Spleen (tissue), 11 donors: Measurements from ENCODE around the gene CADM2. TPM values are rescaled to one million over a fixed set of nuclear protein-coding genes. Genes with fewer than 3 reads are reported as not detected.

Source experiments
- DNase-seq: peaks from one replicate; pipeline ENCODE4 v3.0.0-alpha.2; 2020
- H3K27ac ChIP-seq, 8 donors: fragments of 200-600 bp; sonication (generic) in 7 of 8; 1 replicate in 4 of 8; 2 replicates in 4 of 8; pipeline versions ENCODE4 v1.5.0 to v1.8.0; 2016 to 2021; ENCODE audit warnings: inconsistent platforms in 4 of 8, mild to moderate bottlenecking in 4 of 8, moderate library complexity in 1 of 8
- H3K27me3 ChIP-seq, 7 donors: fragments of 200-600 bp; sonication (generic) in 6 of 7; replicated peaks in 1 of 7; 1 replicate in 4 of 7; 2 replicates in 3 of 7; pipeline versions ENCODE4 v1.5.0 to v1.8.0; 2016 to 2021; ENCODE audit warnings: inconsistent platforms in 3 of 7, mild to moderate bottlenecking in 1 of 7
- H3K36me3 ChIP-seq, 6 donors: fragments of 200-600 bp; sonication (generic) in 5 of 6; 1 replicate in 4 of 6; 2 replicates in 2 of 6; pipeline versions ENCODE4 v1.5.0 to v1.8.0; 2016 to 2021; ENCODE audit warnings: inconsistent platforms in 2 of 6
- H3K4me1 ChIP-seq, 6 donors: fragments of 200-600 bp; sonication (generic) in 5 of 6; 1 replicate in 3 of 6; 2 replicates in 3 of 6; pipeline versions ENCODE4 v1.5.0 to v1.8.0; 2016 to 2021; ENCODE audit warnings: inconsistent platforms in 3 of 6
- H3K4me3 ChIP-seq, 8 donors: fragments of 200-600 bp; sonication (generic) in 7 of 8; 1 replicate in 4 of 8; 2 replicates in 4 of 8; pipeline versions ENCODE4 v1.5.0 to v1.8.0; 2016 to 2021; ENCODE audit warnings: inconsistent platforms in 4 of 8, mild to moderate bottlenecking in 4 of 8, moderate library complexity in 2 of 8
- H3K9me3 ChIP-seq, 8 donors: fragments of 200-600 bp; sonication (generic) in 7 of 8; 1 replicate in 4 of 8; 2 replicates in 4 of 8; pipeline versions ENCODE4 v1.5.0 to v1.8.0; 2016 to 2021; ENCODE audit warnings: inconsistent platforms in 4 of 8
- POLR2A ChIP-seq, 3 donors: fragments of 450-650 bp; IDR thresholded peaks; one replicate each; pipeline ENCODE4 v1.5.1; 2017; ENCODE audit warnings: antibody characterized with exemption in 3 of 3, mild to moderate bottlenecking in 1 of 3
- POLR2AphosphoS5 ChIP-seq, 3 donors: sonication (generic); formaldehyde crosslinking; IDR thresholded peaks; one replicate each; pipeline ENCODE4 v1.5.1; 2017; ENCODE audit warnings: antibody characterized with exemption in 3 of 3
- WGBS, 5 donors: extraction: QIAGEN DNeasy Blood & Tissue Kit in 3 of 5; methylation state at CpG; one replicate each; pipeline versions ENCODE4 v1.1.5 to v1.1.7; 2013 to 2018; 5-methylcytosine and 5-hydroxymethylcytosine counted together
- intact Hi-C: fragments of 100-400 bp; cut with DNase I; formaldehyde crosslinking; loops from one replicate; pipeline ENCODE4 v1.15.0; 2023; ENCODE audit warnings: low total_unique reads
- polyA plus RNA-seq, 3 donors: library from polyadenylated mRNA; stranded (reverse); fragments of 200-250 nt; gene quantifications; one replicate each; pipeline ENCODE4 v1.2.1, GENCODE V29; 2013
- total RNA-seq, 7 donors: library from RNA; depleted of rRNA in 3 of 7; stranded (reverse); fragments of >200 nt in 3 of 7; fragmentation: NEBNext Ultra II Directional in 4 of 7; extraction: Animal tissue kit (Norgen Biotek cat#: 25700) in 4 of 7; gene quantifications; one replicate each; pipeline versions ENCODE4 v1.1.0 to v1.2.1, GENCODE V29; 2016 to 2021
- TF ChIP-seq, protein P1 (sequence below), 11 experiments: fragments of 200-600 bp in 7 of 11; fragments of 450-650 bp in 4 of 11; sonication (generic) in 4 of 11; IDR thresholded peaks in 8 of 11; conservative IDR thresholded peaks in 3 of 11; 1 replicate in 7 of 11; 2 replicates in 4 of 11; pipeline versions ENCODE4 v1.4.0 to v1.8.0; 2016 to 2021; ENCODE audit warnings: antibody characterized with exemption in 11 of 11, inconsistent platforms in 4 of 11, mild to moderate bottlenecking in 1 of 11
- donor health status: healthy with polysubstance abuse.
- donor health status: DM: no; HTN: no; CAD: no; lungs with moderate emphysema.
- donor health status: DM: no; HTN: no; CAD: no.
- donor health status: Bipolar disorder and iron deficiency.
- donor health status: healthy.
- donor health status: DM: no; HTN: no; CAD: no.
- donor health status: DM: yes; HTN: yes; CAD: no.

The CADM2 gene
- total and polyA plus RNA-seq, 10 donors, result 0.03 to 4.0 (median 1.0) TPM; not detected in 1

DNA sequence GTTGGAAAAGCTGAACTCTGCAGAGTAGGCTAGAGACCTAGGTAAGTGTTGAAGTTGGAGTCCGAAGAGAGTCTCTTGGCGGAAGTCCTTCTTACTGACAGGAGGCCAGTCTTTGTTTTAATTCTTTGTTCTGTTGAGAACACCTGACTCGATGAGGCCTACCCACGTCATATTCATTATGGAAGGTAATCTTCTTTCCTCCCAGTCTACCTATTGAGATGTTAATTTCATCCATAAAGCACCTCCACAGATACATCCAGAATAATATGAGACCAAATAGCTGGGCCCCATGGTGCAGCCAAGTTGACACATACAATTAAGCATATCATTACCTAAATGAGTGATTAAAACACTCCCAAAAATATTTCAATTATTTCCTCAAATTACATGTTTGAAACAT, 515.5 kb downstream of the CADM2 start:
- no peak for DNase-seq
- Histone ChIP-seq H3K27ac (no peak overlapping the region), H3K4me1 (no peaks in the 10 kb centered on the region), H3K9me3 (no peaks in the 10 kb centered on the region), H3K4me3 (no peak overlapping the region), H3K36me3 (no peaks in the 10 kb centered on the region), H3K27me3 (no peaks in the 10 kb centered on the region)
- intact Hi-C loops, result no loop called here
- WGBS, 5 donors, result 86 to 90% (median 87%) methylated on average over 4 of the region's 4 CpGs
- TF ChIP-seq, protein P1, sequence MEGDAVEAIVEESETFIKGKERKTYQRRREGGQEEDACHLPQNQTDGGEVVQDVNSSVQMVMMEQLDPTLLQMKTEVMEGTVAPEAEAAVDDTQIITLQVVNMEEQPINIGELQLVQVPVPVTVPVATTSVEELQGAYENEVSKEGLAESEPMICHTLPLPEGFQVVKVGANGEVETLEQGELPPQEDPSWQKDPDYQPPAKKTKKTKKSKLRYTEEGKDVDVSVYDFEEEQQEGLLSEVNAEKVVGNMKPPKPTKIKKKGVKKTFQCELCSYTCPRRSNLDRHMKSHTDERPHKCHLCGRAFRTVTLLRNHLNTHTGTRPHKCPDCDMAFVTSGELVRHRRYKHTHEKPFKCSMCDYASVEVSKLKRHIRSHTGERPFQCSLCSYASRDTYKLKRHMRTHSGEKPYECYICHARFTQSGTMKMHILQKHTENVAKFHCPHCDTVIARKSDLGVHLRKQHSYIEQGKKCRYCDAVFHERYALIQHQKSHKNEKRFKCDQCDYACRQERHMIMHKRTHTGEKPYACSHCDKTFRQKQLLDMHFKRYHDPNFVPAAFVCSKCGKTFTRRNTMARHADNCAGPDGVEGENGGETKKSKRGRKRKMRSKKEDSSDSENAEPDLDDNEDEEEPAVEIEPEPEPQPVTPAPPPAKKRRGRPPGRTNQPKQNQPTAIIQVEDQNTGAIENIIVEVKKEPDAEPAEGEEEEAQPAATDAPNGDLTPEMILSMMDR (IDR thresholded peaks at IDR 0.05 in 8 of 11, conservative IDR thresholded peaks at IDR 0.05 in 3 of 11), result no peak
- TF ChIP-seq POLR2AphosphoS5 (IDR thresholded peaks at IDR 0.05) (no peak), POLR2A (IDR thresholded peaks at IDR 0.05) (no peak)

GRCh38 chr3:85475346-85475745, 516.6 kb downstream of the CADM2 start:
- no peak overlapping the region for H3K4me3 ChIP-seq
- TF ChIP-seq POLR2A (IDR thresholded peaks at IDR 0.05) (no peak), POLR2AphosphoS5 (IDR thresholded peaks at IDR 0.05) (no peak)
- TF ChIP-seq, protein P1 (IDR thresholded peaks at IDR 0.05 in 8 of 11, conservative IDR thresholded peaks at IDR 0.05 in 3 of 11), result no peak
- H3K36me3 ChIP-seq, result no peaks in the 10 kb centered on the region
- no peaks in the 10 kb centered on the region for H3K4me1 ChIP-seq
- H3K9me3 ChIP-seq, result no peaks in the 10 kb centered on the region
- intact Hi-C loops, result no loop called here
- no peak for DNase-seq
- no peak overlapping the region for H3K27ac ChIP-seq
- WGBS, 5 donors, result 84 to 90% (median 89%) methylated on average over 2 of the region's 2 CpGs
- H3K27me3 ChIP-seq, result no peaks in the 10 kb centered on the region

DNA sequence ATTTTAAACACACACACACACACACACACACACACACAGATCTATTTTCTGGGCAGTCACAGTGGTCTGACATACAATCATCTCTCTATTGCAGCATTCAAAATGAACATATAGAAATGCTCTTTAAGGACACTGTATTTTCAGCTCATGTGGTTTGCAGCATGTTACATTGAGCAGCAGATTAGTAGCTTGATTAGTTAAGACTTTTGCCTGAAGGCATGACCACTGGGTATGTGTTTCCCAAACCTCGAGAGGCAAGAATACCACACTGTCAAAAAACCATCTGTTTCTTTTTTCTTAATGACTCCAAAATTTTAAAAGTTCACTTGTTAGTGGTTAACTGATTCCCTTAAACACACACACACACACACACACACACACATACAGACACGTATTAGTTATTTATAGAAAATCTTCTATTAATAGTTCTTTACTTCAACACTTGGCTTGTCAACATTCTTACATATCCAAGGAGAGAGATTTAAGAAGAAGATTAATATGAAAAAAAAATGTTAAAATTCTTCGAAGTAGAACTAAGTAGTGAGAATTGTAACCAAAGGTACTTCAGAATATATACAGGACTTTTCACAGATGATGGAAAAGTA, 518.2 kb downstream of the CADM2 start:
- DNase-seq, result no peak
- TF ChIP-seq POLR2A (IDR thresholded peaks at IDR 0.05) (no peak), POLR2AphosphoS5 (IDR thresholded peaks at IDR 0.05) (no peak)
- TF ChIP-seq, protein P1 (IDR thresholded peaks at IDR 0.05 in 8 of 11, conservative IDR thresholded peaks at IDR 0.05 in 3 of 11), result no peak
- H3K9me3 ChIP-seq, result no peaks in the 10 kb centered on the region
- no peaks in the 10 kb centered on the region for H3K36me3 ChIP-seq
- no peaks in the 10 kb centered on the region for H3K27me3 ChIP-seq
- intact Hi-C loops, result no loop called here
- 41 to 70% (median 59%) methylated on average over 3 of the region's 3 CpGs for WGBS, 5 donors
- H3K4me1 ChIP-seq, result no peaks in the 10 kb centered on the region
- H3K27ac ChIP-seq, result no peak overlapping the region
- no peak overlapping the region for H3K4me3 ChIP-seq

DNA sequence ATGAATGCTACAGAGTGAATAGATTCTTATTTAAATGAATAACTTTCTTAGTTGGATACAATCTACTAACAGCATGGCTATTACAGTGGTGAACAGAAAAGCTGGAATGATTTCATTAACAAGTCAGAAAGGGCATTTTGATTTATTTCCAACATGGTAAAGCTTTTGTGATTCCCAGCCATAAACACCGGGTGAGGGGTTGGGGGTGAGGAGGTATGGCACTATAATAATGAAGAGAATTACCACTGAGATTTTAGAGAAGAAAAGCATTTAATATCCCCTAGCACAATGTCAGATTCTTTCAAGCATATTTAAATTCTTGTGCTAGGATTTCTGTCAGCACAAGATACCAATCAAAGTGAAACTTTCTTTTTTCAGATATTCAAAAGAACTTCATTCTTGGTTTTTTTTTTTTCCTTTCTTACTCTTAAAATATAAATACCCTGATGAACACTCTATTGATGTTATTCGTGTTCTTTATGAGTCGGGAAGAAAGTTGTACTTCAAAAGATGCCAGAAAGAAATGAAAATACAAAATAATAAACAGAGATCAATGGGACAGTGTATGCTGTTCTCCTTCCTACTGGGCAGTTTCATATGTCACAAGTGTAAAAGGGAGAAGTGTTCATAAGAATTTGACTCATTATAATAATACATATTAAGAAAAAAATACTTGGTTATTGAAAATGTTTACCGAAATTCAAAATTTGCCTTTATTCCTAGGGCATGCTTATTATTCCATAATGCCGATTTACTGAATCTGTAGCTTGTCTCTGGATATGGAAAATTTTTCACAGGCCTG, 522.8 kb downstream of the CADM2 start:
- no peak overlapping the region for H3K4me3 ChIP-seq
- H3K27me3 ChIP-seq, result no peaks in the 10 kb centered on the region
- WGBS, 5 donors, result 79 to 89% (median 85%) methylated on average over 5 of the region's 5 CpGs
- no peak overlapping the region for H3K27ac ChIP-seq
- H3K9me3 ChIP-seq, result no peaks in the 10 kb centered on the region
- H3K4me1 ChIP-seq, result no peaks in the 10 kb centered on the region
- H3K36me3 ChIP-seq, result no peaks in the 10 kb centered on the region
- intact Hi-C loops, result no loop called here
- DNase-seq, result no peak
- no peak for TF ChIP-seq POLR2AphosphoS5 (IDR thresholded peaks at IDR 0.05)
